Activated T-helper 9 cell treated with anti-CD3 and anti-CD28 coated beads, Interleukin-2, amount 50 U/mL, for 16 hours (primary cell): ENCODE measurements around the gene ERC2.

Experiments used
- DNase-seq: peaks from one replicate; pipeline ENCODE4 v3.0.0-alpha.2; 2020; ENCODE audit warnings: low read depth

The ERC2 gene

GRCh38 chr3:56251343-56251945, 216.8 kb downstream of the ERC2 start:
- DNase-seq, result no peak

DNA sequence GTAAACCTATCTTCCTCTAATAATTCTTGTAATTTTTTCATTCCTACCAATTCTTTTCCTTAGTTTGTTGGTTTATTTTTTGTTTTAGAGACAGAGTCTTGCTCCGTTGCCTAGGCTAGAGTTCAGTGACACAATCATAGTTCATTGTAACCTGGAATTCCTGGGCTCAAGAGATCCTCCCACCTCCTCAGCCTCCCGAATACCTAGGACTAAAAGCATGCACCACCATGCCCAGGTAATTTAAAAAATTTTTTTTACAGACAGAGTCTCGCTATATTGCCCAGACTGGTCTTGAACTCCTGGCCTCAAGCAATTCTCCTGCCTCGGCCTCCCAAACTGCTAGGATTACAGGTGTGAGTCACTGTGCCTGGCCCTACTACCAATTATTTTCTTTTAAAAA, 220.2 kb downstream of the ERC2 start:
- DNase-seq, result no peak

DNA sequence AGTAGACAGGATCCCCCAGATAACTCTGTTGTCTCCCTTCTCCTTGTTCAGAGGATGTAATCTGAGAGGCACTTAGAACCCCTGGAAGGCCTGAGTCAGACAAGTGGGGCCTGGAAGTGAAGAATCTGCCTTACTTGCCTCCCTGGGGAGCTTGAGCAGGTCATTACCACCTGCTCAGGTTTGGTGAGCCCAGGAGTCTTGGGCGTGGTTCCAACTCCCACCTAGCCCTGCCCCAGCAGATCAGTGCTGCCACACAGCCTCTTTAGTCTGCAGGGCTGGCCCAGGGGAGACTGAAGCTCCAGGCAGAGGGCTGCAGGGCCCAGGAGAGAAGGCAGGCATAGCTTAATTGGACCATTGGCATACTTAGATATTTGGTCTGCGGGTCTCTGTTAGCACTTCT, 230.0 kb downstream of the ERC2 start:
- no peak for DNase-seq

DNA sequence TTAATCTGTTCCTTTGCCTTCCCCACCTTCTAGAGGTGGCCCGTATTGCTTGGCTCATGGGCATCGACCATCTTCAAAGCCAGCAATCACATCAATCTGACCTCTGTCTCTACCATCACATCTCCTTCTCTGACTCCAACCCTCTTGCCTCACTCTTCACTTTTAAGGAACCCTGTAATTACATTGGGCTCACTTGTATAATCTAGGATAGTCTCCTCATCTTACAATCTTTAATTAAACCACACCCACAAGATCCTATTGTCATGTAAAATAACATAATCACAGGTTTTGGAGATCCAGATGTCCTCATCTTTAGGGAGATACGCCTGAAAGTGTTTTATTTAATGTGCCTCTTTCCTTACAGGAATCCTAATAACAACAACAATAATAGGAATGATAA, 234.5 kb downstream of the ERC2 start:
- no peak for DNase-seq

DNA sequence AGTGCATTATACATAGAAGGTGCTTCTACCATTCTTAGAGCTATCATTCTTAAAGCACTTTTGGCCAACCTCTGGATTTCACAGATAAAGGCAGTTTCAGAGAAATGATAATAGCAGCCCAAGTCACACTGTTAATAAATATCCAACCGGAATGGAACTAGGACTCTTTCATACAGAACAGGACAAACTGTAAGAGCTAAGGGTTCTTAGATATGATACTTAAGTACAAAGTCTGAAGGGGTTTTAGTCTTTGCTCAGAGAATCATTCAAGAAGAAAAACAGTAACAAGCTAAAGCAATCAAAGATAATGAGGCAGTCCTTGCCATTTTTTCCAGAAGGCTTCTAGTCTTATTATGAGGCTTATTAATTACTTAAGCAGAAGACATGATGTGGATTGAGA, 239.0 kb downstream of the ERC2 start:
- no peak for DNase-seq

- DNase-seq, result no peak
Measured at GRCh38 chr3:56222866-56223265, 245.4 kb downstream of the ERC2 start.

DNA sequence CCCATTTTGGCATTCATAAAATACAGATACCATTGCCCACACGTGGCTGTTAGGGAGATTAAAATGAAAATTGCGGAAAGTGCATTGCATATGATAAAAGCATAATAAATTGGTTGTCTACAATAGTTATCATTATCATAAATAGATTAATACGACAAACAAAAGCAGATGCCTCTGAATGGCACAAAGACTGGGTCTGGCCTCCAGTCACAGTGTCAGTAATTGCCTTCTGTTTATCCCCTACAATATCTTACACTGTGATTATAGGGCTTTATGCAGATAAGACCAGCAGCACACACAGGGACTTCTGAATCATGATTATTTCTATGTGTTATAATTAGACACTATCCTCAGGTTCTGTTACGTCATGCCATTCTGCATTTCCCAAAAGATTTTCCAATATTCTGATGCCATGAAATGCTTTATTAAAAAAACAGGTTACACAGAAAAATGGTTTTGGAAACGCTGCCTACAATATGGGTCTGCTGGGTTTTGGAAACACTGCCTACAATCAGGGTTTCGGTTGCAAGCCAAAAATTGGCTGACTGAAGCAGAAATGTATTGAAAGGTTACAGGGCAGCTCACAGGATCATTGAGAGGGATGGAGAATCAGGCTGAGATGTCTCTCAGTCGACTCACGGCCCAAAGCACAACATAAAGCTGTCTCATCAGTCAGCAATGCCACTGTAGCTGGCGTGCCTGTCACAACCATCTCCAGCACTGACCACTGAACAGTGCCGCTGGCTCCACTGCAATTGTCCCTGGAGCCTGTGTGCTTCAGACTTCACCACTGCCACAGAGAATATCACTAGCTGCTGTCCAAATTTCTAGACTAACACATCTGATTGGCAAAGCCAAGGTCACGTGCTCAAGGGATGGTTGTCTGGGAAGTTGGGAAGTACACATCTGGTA, 248.1 kb downstream of the ERC2 start:
- no peak for DNase-seq

DNA sequence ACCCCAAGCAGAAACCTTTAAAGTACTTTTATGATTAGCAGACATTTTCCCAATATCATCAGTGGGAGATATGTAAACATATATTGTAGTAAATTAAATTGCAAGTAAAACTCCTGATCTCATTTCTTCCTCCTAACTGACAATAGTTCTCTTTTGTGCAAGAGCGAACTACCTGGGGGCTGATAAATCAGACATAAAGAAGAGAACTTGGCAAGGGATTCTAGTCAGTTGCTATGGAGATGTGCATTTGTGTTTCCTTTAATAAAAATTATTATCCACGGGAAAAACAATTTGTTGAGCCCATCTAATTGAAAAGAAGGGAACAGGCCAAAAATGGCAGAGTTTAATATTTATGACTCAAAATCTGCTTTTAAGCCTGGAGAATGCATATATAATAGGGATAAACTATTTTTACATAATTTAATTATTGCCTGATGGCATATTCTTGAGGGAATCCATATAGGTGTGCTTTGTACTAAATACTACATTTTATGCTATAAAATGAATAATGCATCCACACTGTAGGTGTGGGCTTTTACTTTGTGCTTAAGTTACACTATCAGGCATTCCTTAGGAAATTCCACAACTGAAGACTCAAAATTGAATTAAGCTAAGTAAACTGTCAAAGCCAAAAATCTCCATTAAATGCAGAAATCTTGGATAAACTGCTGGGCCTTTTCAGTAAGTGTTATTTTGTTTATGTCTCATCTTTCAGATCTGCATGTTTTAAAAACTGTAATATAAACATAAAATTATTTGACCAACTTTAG, 258.1 kb downstream of the ERC2 start:
- DNase-seq, result no peak

GRCh38 chr3:56207922-56208321, 260.3 kb downstream of the ERC2 start:
- no peak for DNase-seq

DNA sequence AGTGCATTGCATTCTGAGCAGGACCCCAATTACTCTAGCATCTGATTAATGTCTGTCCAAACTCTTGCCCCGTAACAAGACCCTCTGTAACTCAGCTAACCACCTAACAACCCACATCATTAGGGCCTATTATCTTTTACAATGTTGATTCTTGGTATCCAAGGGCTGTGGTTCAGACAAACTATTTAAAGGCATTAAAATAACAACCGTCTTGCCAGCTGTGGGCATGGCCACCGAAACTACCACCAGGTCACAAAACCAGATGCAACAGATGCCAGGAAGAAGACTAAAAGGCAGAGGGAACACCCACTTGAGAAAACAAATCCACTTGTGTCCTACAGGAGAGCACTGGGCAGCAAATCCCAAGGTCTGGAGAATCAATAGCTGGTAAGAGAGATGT, 262.9 kb downstream of the ERC2 start:
- no peak for DNase-seq

- DNase-seq, result no peak
Measured at GRCh38 chr3:56202997-56203396, 265.3 kb downstream of the ERC2 start.

- DNase-seq, result no peak
Measured at GRCh38 chr3:56201407-56201806, 266.9 kb downstream of the ERC2 start.

- no peak for DNase-seq
Measured at GRCh38 chr3:56200251-56200650, 268.0 kb downstream of the ERC2 start.

DNA sequence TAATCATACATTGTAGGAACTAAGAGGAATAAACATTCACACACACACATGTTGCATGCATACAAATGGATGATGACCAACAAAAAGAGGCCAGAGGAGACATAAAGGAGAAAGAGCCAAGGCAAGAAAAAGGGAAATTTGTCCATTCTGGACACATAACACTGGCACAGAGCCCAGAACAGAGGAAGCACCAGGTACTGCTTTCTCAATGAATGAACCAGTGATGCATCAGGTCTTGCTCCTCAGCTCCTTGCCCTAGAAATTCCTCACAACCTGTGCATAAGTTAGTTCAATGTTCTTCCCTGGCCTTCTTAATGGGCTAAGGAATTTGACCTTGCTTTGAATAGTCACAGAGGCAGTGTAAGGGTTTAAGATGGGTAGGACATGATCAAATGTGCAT, 270.3 kb downstream of the ERC2 start:
- DNase-seq, result no peak

DNA sequence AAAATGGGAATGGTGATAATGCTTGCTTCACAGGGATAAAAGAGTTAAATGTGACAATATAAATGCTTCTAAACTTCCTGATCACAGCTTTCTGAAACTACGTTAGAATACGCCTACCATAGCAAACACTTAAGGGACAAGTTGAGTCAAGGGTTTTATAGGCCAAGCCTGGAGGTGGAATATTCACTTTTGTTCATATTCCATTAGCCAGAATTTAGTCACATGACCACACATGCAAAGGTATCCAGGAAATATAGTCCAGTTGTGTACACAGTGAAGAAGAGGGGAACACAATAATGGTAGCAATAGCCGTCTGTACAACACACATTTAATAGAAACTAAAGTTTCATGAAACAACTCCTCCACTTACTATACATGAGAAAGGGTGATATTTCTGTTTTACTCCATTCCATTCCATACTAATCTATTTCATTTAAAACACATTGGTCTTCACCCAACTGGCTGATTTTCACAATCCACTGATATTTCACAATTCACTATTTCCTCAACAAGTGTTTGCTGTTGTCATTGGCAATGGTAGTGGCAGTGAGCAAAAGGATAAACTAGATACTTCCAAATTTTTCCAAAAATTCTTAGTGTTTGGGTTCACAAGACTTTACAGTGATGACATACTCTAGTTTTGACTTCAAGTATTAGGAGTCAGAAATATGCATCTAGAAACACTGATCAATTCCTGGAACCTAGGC, 270.9 kb downstream of the ERC2 start:
- DNase-seq, result no peak

DNA sequence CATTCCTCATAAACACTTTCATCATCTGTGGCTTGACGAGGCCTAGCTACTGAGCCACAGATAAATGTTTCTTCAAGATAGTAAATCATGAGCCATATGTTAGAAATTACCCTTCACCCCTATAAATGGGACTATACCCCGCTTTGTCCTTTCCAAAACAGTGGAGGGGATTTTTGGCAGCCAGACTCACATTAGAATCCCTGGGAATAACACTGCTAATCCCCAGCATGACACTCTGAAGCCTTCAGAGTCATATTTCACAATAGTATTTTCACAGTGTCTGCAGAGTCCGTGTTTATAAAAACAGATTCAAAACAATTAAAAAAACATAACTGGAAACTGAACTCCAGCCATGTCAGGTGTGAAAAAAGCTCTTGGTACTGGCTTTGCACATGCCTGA, 271.6 kb downstream of the ERC2 start:
- DNase-seq, result no peak

DNA sequence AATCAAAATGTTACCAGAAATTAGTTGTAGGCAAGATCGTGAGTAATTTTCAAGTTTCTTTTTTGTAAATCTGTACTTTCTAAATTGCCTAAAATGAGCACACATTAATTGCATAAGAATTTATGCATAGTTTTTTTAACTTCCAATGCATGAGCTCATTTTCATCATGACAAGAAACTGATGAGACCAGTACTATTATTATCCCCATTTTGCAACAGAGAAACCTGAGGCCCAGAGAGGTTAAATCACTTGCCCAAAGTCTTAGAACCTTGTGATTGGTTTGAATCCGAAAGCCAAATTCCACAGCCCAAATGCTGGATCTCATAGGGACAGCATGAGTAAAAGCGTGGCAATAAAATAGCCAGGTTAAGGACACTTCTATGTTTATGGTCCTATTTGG, 274.7 kb downstream of the ERC2 start:
- no peak for DNase-seq

DNA sequence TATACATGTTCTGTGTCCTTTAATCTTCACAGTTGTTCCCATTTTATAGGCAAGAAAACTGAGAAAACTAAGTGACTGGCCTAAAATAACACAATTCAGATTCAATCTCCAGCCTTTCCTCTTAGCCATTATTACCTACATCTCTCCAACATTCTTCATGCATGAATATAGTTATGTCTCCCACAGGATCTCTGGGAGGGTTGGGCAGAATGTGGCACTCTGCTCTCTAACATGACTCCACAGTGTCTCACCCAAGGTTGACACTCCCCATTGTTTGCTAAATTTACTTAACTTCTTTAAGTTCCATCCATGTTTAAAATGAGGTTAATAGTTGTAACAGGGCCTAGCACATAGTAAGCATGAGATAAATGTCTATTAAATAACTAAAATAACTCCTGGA, 276.3 kb downstream of the ERC2 start:
- no peak for DNase-seq

GRCh38 chr3:56190771-56191305, 277.4 kb downstream of the ERC2 start:
- DNase-seq, result no peak

- no peak for DNase-seq
Measured at GRCh38 chr3:56190130-56190529, 278.1 kb downstream of the ERC2 start.

GRCh38 chr3:56189536-56189935, 278.7 kb downstream of the ERC2 start:
- DNase-seq, result no peak

- no peak for DNase-seq
Measured at GRCh38 chr3:56188201-56188600, 280.1 kb downstream of the ERC2 start.
